H54 (cell line): ENCODE results near the gene LENG1.
"Not testable (repeated sequence)": the region's sequence is repeated elsewhere in the genome, so short reads cannot be mapped to it uniquely, and the experiment has no call there.

Source experiments
- DNase-seq: peaks from one replicate; pipeline ENCODE4 v3.0.0; 2011; ENCODE audit warnings: low spot score, mixed read lengths; ENCODE audit not compliant: insufficient read length
- FAIRE-seq: peaks from 3 replicates; lab custom pipeline; 2011; peaks lifted over from hg19 to GRCh38; lab: Jason Lieb, UNC
- POLR2A ChIP-seq: IDR thresholded peaks from 2 replicates; pipeline ENCODE4 v1.6.1; 2011; ENCODE audit warnings: low read depth, mild to moderate bottlenecking, low read length

The LENG1 gene

GRCh38 chr19:54196536-54196935, 37.0 kb upstream of the LENG1 start:
- DNase-seq (no peak), FAIRE-seq (no peak)
- TF ChIP-seq POLR2A, result no peak

GRCh38 chr19:54194463-54194862, 34.9 kb upstream of the LENG1 start:
- not testable (repeated sequence) for DNase-seq, FAIRE-seq

DNA sequence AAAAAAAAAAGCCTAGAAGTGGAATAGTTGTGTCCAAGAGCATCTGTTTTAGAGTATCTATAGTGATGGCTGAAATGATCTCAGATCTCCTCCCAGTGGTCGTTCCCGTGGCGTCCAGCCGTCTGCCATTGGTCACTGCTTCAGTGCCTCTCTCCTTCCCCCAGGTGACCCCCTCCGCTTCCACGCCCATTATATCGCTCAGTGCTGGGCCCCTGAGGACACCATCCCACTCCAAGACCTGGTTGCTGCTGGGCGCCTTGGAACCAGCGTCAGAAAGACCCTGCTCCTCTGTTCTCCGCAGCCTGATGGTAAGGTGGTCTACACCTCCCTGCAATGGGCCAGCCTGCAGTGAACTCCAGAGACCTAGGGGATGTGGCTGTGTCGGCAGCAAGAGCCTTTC, 33.5 kb upstream of the LENG1 start:
- no peak for FAIRE-seq
- DNase-seq, result no peak
- no peak for TF ChIP-seq POLR2A

DNA sequence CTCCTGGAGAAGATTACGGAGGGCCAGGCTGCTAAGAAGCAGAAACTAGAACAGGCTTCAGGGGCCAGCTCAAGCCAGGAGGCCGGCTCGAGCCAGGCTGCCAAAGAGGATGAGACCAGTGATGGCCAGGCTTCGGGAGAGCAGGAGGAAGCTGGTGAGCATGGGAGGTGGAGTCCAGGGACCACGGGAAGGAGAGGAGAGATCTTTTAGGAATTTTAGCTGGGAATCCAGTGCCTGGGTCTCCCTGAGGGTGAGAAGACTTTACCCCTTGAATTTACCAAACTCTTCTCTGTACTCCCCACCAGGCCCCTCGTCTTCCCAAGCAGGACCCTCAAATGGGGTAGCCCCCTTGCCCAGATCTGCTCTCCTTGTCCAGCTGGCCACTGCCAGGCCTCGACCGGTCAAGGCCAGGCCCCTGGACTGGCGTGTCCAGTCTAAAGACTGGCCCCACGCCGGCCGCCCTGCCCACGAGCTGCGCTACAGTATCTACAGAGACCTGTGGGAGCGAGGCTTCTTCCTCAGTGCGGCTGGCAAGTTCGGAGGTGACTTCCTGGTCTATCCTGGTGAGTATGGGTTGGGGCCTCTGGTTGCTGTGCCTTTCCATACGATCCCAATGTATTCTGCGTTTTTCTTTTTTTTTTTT, 32.4 kb upstream of the LENG1 start:
- no peak for DNase-seq
- FAIRE-seq, result no peak
- no peak for TF ChIP-seq POLR2A

GRCh38 chr19:54191011-54191810, 31.7 kb upstream of the LENG1 start, which contains the start of gene TSEN34:
Gene TSEN34, plus strand, starts transcription at chr19:54191308. Its CDS starts 57 bp downstream, at chr19:54191365.
- DNase-seq (peak; percentile 84), FAIRE-seq (no peak)
- TF ChIP-seq POLR2A, result peak; percentile 95

- no peak; the same call in 1 of the 2 replicates for TF ChIP-seq POLR2A
- DNase-seq (peak; percentile 95), FAIRE-seq (peak; percentile 71)
These were observed 31.0 kb upstream of the LENG1 start for GRCh38 chr19:54190503-54191010.

DNA sequence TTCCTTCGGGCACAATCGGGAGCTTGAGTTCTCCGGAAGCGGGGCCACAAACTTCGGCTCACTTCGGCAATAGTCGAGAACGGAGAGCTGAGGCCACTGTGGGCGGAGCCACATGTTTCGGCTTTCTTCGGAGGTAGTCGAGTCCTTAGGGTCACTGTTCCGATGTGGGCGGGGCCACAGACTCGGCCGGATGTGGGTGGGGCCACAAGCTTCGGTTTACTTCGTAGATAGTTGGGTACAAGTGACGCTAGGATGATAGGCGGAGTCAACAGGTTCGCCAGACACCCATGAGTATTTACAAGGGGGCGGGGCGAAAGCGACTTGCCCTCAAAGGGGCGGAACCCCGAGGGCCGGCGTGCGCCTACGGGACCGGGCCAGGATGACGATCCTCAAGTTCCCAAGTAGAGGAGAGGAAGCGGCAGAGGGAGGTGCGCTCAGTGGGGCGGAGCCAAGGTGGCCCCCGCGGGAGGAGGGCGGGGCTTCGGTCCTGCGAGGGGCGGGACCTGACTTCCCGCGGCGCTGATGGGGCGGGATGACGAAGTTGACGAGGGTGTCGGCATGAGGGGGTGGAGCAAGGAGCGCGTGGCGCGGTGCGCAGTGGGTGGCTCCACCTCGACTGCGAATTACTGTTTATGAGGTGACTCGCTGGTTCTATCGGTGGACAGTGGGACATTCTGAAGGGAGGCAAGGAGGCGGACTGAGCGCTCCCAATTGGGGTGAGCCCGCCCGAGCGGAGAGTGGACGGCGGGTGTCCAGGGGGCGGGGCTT, 30.4 kb upstream of the LENG1 start:
- peak; percentile 70; the same call in 1 of the 2 replicates for TF ChIP-seq POLR2A
- DNase-seq (peak; percentile 96), FAIRE-seq (peak; percentile 73)

DNA sequence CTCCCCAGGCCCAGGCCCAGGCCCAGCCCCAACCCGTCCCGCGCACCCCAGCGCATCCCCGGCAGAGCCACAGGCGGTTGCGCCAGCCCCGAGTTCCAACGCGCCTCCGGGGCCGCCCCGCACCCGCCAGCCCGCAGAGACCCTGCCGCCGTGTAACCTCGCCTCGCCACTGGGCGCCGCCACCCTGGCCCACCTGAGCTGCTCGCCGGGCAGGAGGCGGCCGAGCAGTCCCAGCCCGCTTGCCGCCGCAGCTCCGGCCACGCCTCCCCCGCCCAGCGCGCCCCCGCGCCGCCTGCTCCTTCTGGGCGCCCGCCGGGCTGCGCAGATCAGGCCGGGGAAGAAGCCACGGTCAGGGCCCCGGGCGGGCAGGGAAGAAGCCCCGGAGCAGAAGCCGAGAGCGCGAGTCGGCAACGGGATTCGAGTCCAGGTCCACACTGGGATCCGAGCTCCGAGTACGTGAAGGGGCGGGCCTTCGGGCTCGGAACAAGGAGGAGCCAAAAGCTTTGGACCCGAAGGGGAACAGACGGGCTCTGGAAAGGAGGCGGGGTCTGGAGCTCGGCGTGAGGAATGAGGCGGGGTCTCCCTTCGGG, 29.7 kb upstream of the LENG1 start, which contains the start of gene MBOAT7:
MBOAT7 (minus strand) TSS at position 436 of the 590 bp plus-strand sequence. CDS start 1,072 bp downstream, outside the sequence.
- FAIRE-seq (no peak), DNase-seq (no peak)
- TF ChIP-seq POLR2A, result peak; percentile 75; the same call in 1 of the 2 replicates

GRCh38 chr19:54188215-54188871, 28.8 kb upstream of the LENG1 start:
- DNase-seq (peak; percentile 85), FAIRE-seq (no peak)
- TF ChIP-seq POLR2A, result no peak

DNA sequence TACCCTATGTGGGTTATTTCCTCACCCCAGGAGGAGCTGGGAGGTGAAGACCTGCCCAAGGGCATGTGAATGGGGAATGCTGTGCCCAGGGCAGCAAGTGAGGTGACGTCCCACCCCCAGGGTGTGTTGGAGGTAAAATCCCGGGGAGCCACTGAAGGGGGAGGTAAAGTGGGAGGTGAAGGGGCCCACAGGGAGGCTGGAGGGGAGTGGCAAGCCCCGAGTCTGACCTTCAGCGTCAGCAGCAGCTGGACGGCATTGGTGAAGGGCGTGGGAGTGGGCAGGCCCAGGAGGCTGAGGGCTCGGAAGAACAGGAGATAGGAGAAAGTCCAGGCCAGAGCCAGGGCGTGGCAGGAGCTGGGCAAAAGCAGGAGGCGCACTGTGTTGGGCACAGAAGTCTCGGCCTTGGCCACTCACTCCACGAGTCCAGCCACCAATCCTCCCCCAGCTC, 27.4 kb upstream of the LENG1 start:
- no peak for TF ChIP-seq POLR2A
- FAIRE-seq (no peak), DNase-seq (no peak)

DNA sequence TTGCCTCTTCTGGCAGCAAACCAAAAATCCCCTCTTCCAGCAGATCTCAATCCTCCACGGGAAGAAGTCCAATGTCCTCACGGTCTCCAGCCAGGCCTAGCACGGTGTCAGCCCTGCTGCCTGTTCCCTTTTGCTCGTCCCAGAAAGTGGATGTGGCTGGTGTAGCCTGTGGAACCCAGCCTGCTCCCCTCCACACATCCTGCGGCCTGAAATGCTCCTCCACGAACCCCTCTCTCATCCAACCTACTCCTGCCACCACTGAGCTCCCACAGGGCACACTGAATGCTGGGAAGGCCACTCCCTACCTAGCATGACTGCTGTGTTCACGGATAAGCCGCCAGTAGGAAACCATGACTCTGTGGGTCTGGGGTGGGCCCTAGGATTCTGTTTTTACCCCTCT, 26.8 kb upstream of the LENG1 start:
- DNase-seq (no peak), FAIRE-seq (no peak)
- no peak for TF ChIP-seq POLR2A

GRCh38 chr19:54183431-54183830, 23.9 kb upstream of the LENG1 start:
- FAIRE-seq, result no peak
- DNase-seq, result no peak
- no peak for TF ChIP-seq POLR2A

DNA sequence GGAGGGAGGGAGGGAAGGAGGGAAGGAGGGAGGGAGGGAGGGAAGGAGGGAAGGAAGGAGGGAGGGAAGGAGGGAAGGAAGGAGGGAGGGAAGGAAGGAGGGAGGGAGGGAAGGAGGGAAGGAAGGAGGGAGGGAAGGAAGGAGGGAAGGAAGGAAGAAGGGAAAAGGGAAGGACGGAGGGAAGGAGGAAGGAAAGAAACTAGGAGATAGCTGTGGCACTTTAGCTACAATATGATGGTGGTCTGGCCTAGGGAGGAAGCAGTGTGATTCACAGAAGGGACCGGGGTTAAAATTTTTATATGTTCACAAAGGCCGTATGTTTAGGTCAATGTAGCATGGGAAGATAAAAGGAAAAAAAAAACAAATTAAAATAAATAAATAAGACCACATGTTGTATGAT, 22.4 kb upstream of the LENG1 start:
- DNase-seq, FAIRE-seq: not testable (repeated sequence)
